ENCODE measurements around the gene CPNE9.

Gene CPNE9

GRCh38 chr3:9749296-9749644, 45.6 kb downstream of the CPNE9 start:
- Histone ChIP-seq H3K36me3 (ENCODE audit: control insufficient read depth, insufficient read depth, low read length) (peaks cover 72% of the 10 kb centered on the region), H3K27ac (ENCODE audit: low read depth, low read length) (peak overlapping the region; percentile 94), H3K9ac (ENCODE audit: low read depth, low read length) (peak overlapping the region; percentile 75), H3K9me3 (ENCODE audit: control insufficient read depth, insufficient read depth, low read length) (no peaks in the 10 kb centered on the region), H3K4me1 (ENCODE audit: control insufficient read depth, insufficient read depth, low read length) (peaks cover 8% of the 10 kb centered on the region; the same call in 1 of the 2 replicates), H3K4me3 (ENCODE audit: low read depth, low read length) (peak overlapping the region; percentile 70), H3K27me3 (ENCODE audit: control insufficient read depth, insufficient read depth, low read length) (no peaks in the 10 kb centered on the region)

- Histone ChIP-seq H3K36me3 (ENCODE audit: control insufficient read depth, insufficient read depth, low read length) (peaks cover 72% of the 10 kb centered on the region), H3K4me1 (ENCODE audit: control insufficient read depth, insufficient read depth, low read length) (peaks cover 8% of the 10 kb centered on the region; the same call in 1 of the 2 replicates), H3K9me3 (ENCODE audit: control insufficient read depth, insufficient read depth, low read length) (no peaks in the 10 kb centered on the region), H3K27me3 (ENCODE audit: control insufficient read depth, insufficient read depth, low read length) (no peaks in the 10 kb centered on the region), H3K9ac (ENCODE audit: low read depth, low read length) (peak within 1 kb of the TSS; percentile 75), H3K27ac (ENCODE audit: low read depth, low read length) (peak within 1 kb of the TSS; percentile 94), H3K4me3 (ENCODE audit: low read depth, low read length) (peak within 1 kb of the TSS; percentile 70)
These were observed 46.3 kb downstream of the CPNE9 start, which contains the start of gene OGG1 for GRCh38 chr3:9749645-9750555. OGG1 (plus strand) TSS chr3:9749952; CDS start chr3:9750287, 335 bp downstream.

- Histone ChIP-seq H3K27me3 (ENCODE audit: control insufficient read depth, insufficient read depth, low read length) (no peaks in the 10 kb centered on the region), H3K4me3 (ENCODE audit: low read depth, low read length) (peak overlapping the region; percentile 70), H3K36me3 (ENCODE audit: control insufficient read depth, insufficient read depth, low read length) (peaks cover 68% of the 10 kb centered on the region), H3K9ac (ENCODE audit: low read depth, low read length) (peak overlapping the region; percentile 47; the same call in 1 of the 2 replicates), H3K9me3 (ENCODE audit: control insufficient read depth, insufficient read depth, low read length) (no peaks in the 10 kb centered on the region), H3K4me1 (ENCODE audit: control insufficient read depth, insufficient read depth, low read length) (peaks cover 8% of the 10 kb centered on the region; the same call in 1 of the 2 replicates), H3K27ac (ENCODE audit: low read depth, low read length) (peak overlapping the region; percentile 94)
These were observed 47.2 kb downstream of the CPNE9 start for GRCh38 chr3:9750556-9751411.

GRCh38 chr3:9754678-9755077, 51.0 kb downstream of the CPNE9 start:
- H3K9me3 ChIP-seq (ENCODE audit: control insufficient read depth, insufficient read depth, low read length) = no peaks in the 10 kb centered on the region
- H3K36me3 ChIP-seq (ENCODE audit: control insufficient read depth, insufficient read depth, low read length) = peaks cover 74% of the 10 kb centered on the region
- H3K4me1 ChIP-seq (ENCODE audit: control insufficient read depth, insufficient read depth, low read length) = peaks cover 4% of the 10 kb centered on the region; the same call in 1 of the 2 replicates
- H3K27ac ChIP-seq (ENCODE audit: low read depth, low read length) = no peak overlapping the region
- no peaks in the 10 kb centered on the region for H3K27me3 ChIP-seq (ENCODE audit: control insufficient read depth, insufficient read depth, low read length)
- H3K4me3 ChIP-seq (ENCODE audit: low read depth, low read length) = no peak overlapping the region
- no peak overlapping the region for H3K9ac ChIP-seq (ENCODE audit: low read depth, low read length)

GRCh38 chr3:9757427-9757826, 53.8 kb downstream of the CPNE9 start:
- Histone ChIP-seq H3K9me3 (ENCODE audit: control insufficient read depth, insufficient read depth, low read length) (no peaks in the 10 kb centered on the region), H3K36me3 (ENCODE audit: control insufficient read depth, insufficient read depth, low read length) (peaks cover 57% of the 10 kb centered on the region), H3K4me3 (ENCODE audit: low read depth, low read length) (no peak overlapping the region), H3K27ac (ENCODE audit: low read depth, low read length) (no peak overlapping the region), H3K27me3 (ENCODE audit: control insufficient read depth, insufficient read depth, low read length) (no peaks in the 10 kb centered on the region), H3K9ac (ENCODE audit: low read depth, low read length) (no peak overlapping the region), H3K4me1 (ENCODE audit: control insufficient read depth, insufficient read depth, low read length) (no peaks in the 10 kb centered on the region)

- H3K27me3 ChIP-seq (ENCODE audit: control insufficient read depth, insufficient read depth, low read length) = no peaks in the 10 kb centered on the region
- H3K9me3 ChIP-seq (ENCODE audit: control insufficient read depth, insufficient read depth, low read length) = no peaks in the 10 kb centered on the region
- H3K9ac ChIP-seq (ENCODE audit: low read depth, low read length) = no peak overlapping the region
- H3K36me3 ChIP-seq (ENCODE audit: control insufficient read depth, insufficient read depth, low read length) = peaks cover 32% of the 10 kb centered on the region
- no peak overlapping the region for H3K27ac ChIP-seq (ENCODE audit: low read depth, low read length)
- no peak overlapping the region for H3K4me3 ChIP-seq (ENCODE audit: low read depth, low read length)
- peaks cover 5% of the 10 kb centered on the region for H3K4me1 ChIP-seq (ENCODE audit: control insufficient read depth, insufficient read depth, low read length)
These were observed 57.3 kb downstream of the CPNE9 start for GRCh38 chr3:9760779-9761505.

- H3K9me3 ChIP-seq (ENCODE audit: control insufficient read depth, insufficient read depth, low read length) = no peaks in the 10 kb centered on the region
- H3K27me3 ChIP-seq (ENCODE audit: control insufficient read depth, insufficient read depth, low read length) = 0 out of 2 replicates have a peak, but pooled peaks cover under 1% of the 10 kb centered on the region
- peaks cover 22% of the 10 kb centered on the region for H3K36me3 ChIP-seq (ENCODE audit: control insufficient read depth, insufficient read depth, low read length)
- no peak overlapping the region for H3K27ac ChIP-seq (ENCODE audit: low read depth, low read length)
- no peak overlapping the region for H3K4me3 ChIP-seq (ENCODE audit: low read depth, low read length)
- no peak overlapping the region for H3K9ac ChIP-seq (ENCODE audit: low read depth, low read length)
- peaks cover 9% of the 10 kb centered on the region for H3K4me1 ChIP-seq (ENCODE audit: control insufficient read depth, insufficient read depth, low read length)
These were observed 58.3 kb downstream of the CPNE9 start for GRCh38 chr3:9761919-9762318.

GRCh38 chr3:9762871-9763270, 59.2 kb downstream of the CPNE9 start:
- Histone ChIP-seq H3K27me3 (ENCODE audit: control insufficient read depth, insufficient read depth, low read length) (0 out of 2 replicates have a peak, but pooled peaks cover 8% of the 10 kb centered on the region), H3K36me3 (ENCODE audit: control insufficient read depth, insufficient read depth, low read length) (peaks cover 12% of the 10 kb centered on the region), H3K27ac (ENCODE audit: low read depth, low read length) (no peak overlapping the region), H3K4me3 (ENCODE audit: low read depth, low read length) (no peak overlapping the region), H3K4me1 (ENCODE audit: control insufficient read depth, insufficient read depth, low read length) (peaks cover 9% of the 10 kb centered on the region), H3K9me3 (ENCODE audit: control insufficient read depth, insufficient read depth, low read length) (no peaks in the 10 kb centered on the region), H3K9ac (ENCODE audit: low read depth, low read length) (no peak overlapping the region)

GRCh38 chr3:9765865-9766264, 62.2 kb downstream of the CPNE9 start:
- H3K27me3 ChIP-seq (ENCODE audit: control insufficient read depth, insufficient read depth, low read length) = peaks cover 8% of the 10 kb centered on the region
- no peaks in the 10 kb centered on the region; the same call in 1 of the 2 replicates for H3K36me3 ChIP-seq (ENCODE audit: control insufficient read depth, insufficient read depth, low read length)
- peaks cover 9% of the 10 kb centered on the region for H3K4me1 ChIP-seq (ENCODE audit: control insufficient read depth, insufficient read depth, low read length)
- H3K27ac ChIP-seq (ENCODE audit: low read depth, low read length) = no peak overlapping the region
- H3K9ac ChIP-seq (ENCODE audit: low read depth, low read length) = no peak overlapping the region
- H3K4me3 ChIP-seq (ENCODE audit: low read depth, low read length) = no peak overlapping the region
- H3K9me3 ChIP-seq (ENCODE audit: control insufficient read depth, insufficient read depth, low read length) = no peaks in the 10 kb centered on the region

GRCh38 chr3:9767418-9767817, 63.8 kb downstream of the CPNE9 start:
- H3K27me3 ChIP-seq (ENCODE audit: control insufficient read depth, insufficient read depth, low read length) = peaks cover 19% of the 10 kb centered on the region
- H3K9me3 ChIP-seq (ENCODE audit: control insufficient read depth, insufficient read depth, low read length) = no peaks in the 10 kb centered on the region
- no peak overlapping the region for H3K4me3 ChIP-seq (ENCODE audit: low read depth, low read length)
- no peak overlapping the region for H3K9ac ChIP-seq (ENCODE audit: low read depth, low read length)
- H3K4me1 ChIP-seq (ENCODE audit: control insufficient read depth, insufficient read depth, low read length) = peaks cover 9% of the 10 kb centered on the region
- H3K36me3 ChIP-seq (ENCODE audit: control insufficient read depth, insufficient read depth, low read length) = no peaks in the 10 kb centered on the region
- H3K27ac ChIP-seq (ENCODE audit: low read depth, low read length) = no peak overlapping the region

All from HUES48 (cell line).